HepG2 (cell line): Measurements from ENCODE around the gene CAMSAP3. TPM values are rescaled to one million over a fixed set of nuclear protein-coding genes. Genes with fewer than 3 reads are reported as not detected.

Source experiments
- ASH2L ChIP-seq: fragments of 300-600, 200-600 bp; sonication (generic); IDR thresholded peaks from 2 replicates; pipeline ENCODE4 v1.7.0; 2017; ENCODE audit warnings: low read depth, mild to moderate bottlenecking, moderate library complexity, mixed read lengths, low read length; ENCODE audit not compliant: insufficient read length
- CEBPB ChIP-seq: IDR thresholded peaks from 2 replicates; pipeline ENCODE4 v1.6.1; 2011; ENCODE audit warnings: low read depth, low read length, improper control_type of control experiment, borderline replicate concordance
- MIER3 ChIP-seq: IDR thresholded peaks from 2 replicates; pipeline ENCODE4 v1.6.1; 2016; ENCODE audit warnings: missing compliant biosample characterization, borderline replicate concordance
- NFIC ChIP-seq: IDR thresholded peaks from 2 replicates; pipeline ENCODE4 v1.6.1; 2012; ENCODE audit warnings: mild to moderate bottlenecking, low read length, inconsistent platforms
- NR2F2 ChIP-seq: IDR thresholded peaks from 2 replicates; pipeline ENCODE4 v1.6.1; 2012; ENCODE audit warnings: low read depth, inconsistent platforms, borderline replicate concordance
- RNF2 ChIP-seq: fragments of 450-650 bp; conservative IDR thresholded peaks from 2 replicates; pipeline ENCODE4 v1.6.1; 2016; ENCODE audit warnings: low read depth
- SNAPC2 ChIP-seq: sonication (generic); formaldehyde crosslinking; IDR thresholded peaks from 2 replicates; pipeline ENCODE4 v1.8.1; 2022; ENCODE audit warnings: mild to moderate bottlenecking, missing genetic modification reagents
- SOX6 ChIP-seq, 2 experiments: fragments of 450-650 bp in 1 of 2; sonication (generic) in 1 of 2; formaldehyde crosslinking in 1 of 2; IDR thresholded peaks; 2 replicates each; pipeline versions ENCODE4 v1.4.0 to v1.6.1; 2017 to 2020; ENCODE audit warnings: antibody characterized with exemption in 1 of 2, mild to moderate bottlenecking in 1 of 2, missing genetic modification reagents in 1 of 2
- TCF7 ChIP-seq: sonication (generic); IDR thresholded peaks from 2 replicates; pipeline ENCODE4 v1.6.1; 2016; ENCODE audit warnings: antibody characterized with exemption, low read depth
- THAP11 ChIP-seq: IDR thresholded peaks from 2 replicates; pipeline ENCODE4 v1.6.1; 2016; ENCODE audit warnings: missing biosample characterization, missing genetic modification reagents
- ZNF3 ChIP-seq: IDR thresholded peaks from 2 replicates; pipeline ENCODE4 v1.7.0; 2017; ENCODE audit warnings: inconsistent platforms
- ZNF552 ChIP-seq: sonication (generic); formaldehyde crosslinking; IDR thresholded peaks from 2 replicates; pipeline ENCODE4 v1.9.0; 2022; ENCODE audit warnings: missing genetic modification reagents, mild to moderate bottlenecking, borderline replicate concordance
- ZNF776 ChIP-seq: sonication (generic); formaldehyde crosslinking; IDR thresholded peaks from 2 replicates; pipeline ENCODE4 v1.4.0; 2020; ENCODE audit warnings: mild to moderate bottlenecking, missing genetic modification reagents
- polyA plus RNA-seq, 8 experiments: library from polyadenylated mRNA; depleted of rRNA in 3 of 8; stranded (reverse) in 7 of 8; unstranded in 1 of 8; fragments of >200 nt; fragmentation: Illumina TruSeq in 4 of 8; extraction: Trizol in 4 of 8; gene quantifications; 2 replicates each; pipeline versions ENCODE4 v1.2.1 to v1.2.3, GENCODE V29; 2011 to 2016; ENCODE audit warnings: low read depth in 4 of 8, missing spikeins in 1 of 8, mixed read lengths in 1 of 8; ENCODE audit not compliant: insufficient read depth in 1 of 8
- total RNA-seq, 5 experiments: library from RNA; depleted of rRNA; stranded (reverse); fragments of >200 nt; fragmentation: Illumina TruSeq; extraction: Trizol; gene quantifications; 2 replicates each; pipeline ENCODE4 v1.2.3, GENCODE V29; 2016; ENCODE audit warnings: low read depth in 1 of 5
- TF ChIP-seq, protein P1 (sequence below), 2 experiments: fragments of 450-650 bp in 1 of 2; sonication (generic) in 1 of 2; formaldehyde crosslinking in 1 of 2; IDR thresholded peaks; 2 replicates each; pipeline versions ENCODE4 v1.6.1 to v1.8.0; 2016 to 2022; ENCODE audit warnings: antibody characterized with exemption in 1 of 2, mild to moderate bottlenecking in 1 of 2, missing genetic modification reagents in 1 of 2
- TF ChIP-seq, protein P2 (sequence below): sonication (generic); formaldehyde crosslinking; IDR thresholded peaks from 2 replicates; pipeline ENCODE4 v1.4.0; 2020; ENCODE audit warnings: missing genetic modification reagents, mild to moderate bottlenecking, borderline replicate concordance
- TF ChIP-seq, protein P3 (sequence below): sonication (generic); formaldehyde crosslinking; IDR thresholded peaks from 2 replicates; pipeline ENCODE4 v1.8.1; 2023; ENCODE audit warnings: missing genetic modification reagents, inconsistent platforms, borderline replicate concordance
- TF ChIP-seq, protein P4 (sequence below): sonication (generic); formaldehyde crosslinking; IDR thresholded peaks from 2 replicates; pipeline ENCODE4 v1.4.0; 2020; ENCODE audit warnings: low read depth, mild to moderate bottlenecking, missing genetic modification reagents

The CAMSAP3 gene
- total and polyA plus RNA-seq, 2 of the 13 experiments (the other 11 are each of a cell fraction or from before 2014, with no cell fraction given), result 10.8 to 11.8 TPM

DNA sequence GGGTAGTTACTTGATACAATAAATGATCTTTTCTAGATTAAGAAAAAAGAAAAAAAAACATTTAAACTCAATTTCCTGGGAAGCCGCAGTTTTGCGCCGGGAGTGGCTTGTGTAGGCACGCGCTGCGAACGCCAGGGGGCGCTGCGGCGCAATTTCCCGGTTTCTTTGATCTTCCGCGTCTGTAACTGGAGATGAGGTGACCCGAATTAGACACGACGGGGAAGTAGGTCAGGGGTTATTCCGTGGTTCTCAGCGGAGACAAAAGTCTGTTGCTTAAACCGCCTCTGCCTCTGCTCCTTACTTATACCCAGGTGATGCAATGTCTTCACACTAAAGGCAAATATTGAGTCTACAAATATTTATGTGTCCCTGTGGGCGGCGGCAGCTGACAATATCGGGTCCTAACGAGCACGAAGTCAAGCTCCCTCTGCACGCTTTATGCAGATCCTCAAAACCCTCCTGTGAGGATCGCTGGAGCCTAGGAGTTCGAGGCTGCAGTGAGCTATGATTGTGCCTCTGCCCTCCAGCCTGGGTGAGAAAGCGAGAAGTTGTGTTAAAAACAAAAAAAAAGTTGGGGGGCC is 56.5 kb downstream of the CAMSAP3 start (continued):
- TF ChIP-seq, protein P1, sequence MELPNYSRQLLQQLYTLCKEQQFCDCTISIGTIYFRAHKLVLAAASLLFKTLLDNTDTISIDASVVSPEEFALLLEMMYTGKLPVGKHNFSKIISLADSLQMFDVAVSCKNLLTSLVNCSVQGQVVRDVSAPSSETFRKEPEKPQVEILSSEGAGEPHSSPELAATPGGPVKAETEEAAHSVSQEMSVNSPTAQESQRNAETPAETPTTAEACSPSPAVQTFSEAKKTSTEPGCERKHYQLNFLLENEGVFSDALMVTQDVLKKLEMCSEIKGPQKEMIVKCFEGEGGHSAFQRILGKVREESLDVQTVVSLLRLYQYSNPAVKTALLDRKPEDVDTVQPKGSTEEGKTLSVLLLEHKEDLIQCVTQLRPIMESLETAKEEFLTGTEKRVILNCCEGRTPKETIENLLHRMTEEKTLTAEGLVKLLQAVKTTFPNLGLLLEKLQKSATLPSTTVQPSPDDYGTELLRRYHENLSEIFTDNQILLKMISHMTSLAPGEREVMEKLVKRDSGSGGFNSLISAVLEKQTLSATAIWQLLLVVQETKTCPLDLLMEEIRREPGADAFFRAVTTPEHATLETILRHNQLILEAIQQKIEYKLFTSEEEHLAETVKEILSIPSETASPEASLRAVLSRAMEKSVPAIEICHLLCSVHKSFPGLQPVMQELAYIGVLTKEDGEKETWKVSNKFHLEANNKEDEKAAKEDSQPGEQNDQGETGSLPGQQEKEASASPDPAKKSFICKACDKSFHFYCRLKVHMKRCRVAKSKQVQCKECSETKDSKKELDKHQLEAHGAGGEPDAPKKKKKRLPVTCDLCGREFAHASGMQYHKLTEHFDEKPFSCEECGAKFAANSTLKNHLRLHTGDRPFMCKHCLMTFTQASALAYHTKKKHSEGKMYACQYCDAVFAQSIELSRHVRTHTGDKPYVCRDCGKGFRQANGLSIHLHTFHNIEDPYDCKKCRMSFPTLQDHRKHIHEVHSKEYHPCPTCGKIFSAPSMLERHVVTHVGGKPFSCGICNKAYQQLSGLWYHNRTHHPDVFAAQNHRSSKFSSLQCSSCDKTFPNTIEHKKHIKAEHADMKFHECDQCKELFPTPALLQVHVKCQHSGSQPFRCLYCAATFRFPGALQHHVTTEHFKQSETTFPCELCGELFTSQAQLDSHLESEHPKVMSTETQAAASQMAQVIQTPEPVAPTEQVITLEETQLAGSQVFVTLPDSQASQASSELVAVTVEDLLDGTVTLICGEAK (IDR thresholded peaks at IDR 0.05), result no peak
- TF ChIP-seq, protein P1 (CRISPR knock-in tag; IDR thresholded peaks at IDR 0.05), result peak; percentile 67; the same call in 1 of the 2 replicates
- TF ChIP-seq, protein P2, sequence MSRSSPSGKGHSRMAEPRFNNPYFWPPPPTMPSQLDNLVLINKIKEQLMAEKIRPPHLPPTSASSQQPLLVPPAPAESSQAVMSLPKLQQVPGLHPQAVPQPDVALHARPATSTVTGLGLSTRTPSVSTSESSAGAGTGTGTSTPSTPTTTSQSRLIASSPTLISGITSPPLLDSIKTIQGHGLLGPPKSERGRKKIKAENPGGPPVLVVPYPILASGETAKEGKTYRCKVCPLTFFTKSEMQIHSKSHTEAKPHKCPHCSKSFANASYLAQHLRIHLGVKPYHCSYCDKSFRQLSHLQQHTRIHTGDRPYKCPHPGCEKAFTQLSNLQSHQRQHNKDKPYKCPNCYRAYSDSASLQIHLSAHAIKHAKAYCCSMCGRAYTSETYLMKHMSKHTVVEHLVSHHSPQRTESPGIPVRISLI (CRISPR knock-in tag), result 0 out of 2 replicates have a peak, but pooled peaks have one; percentile 10
- peak; percentile 78 for TF ChIP-seq NFIC
- TF ChIP-seq ZNF552 (CRISPR knock-in tag), result peak; percentile 34; the same call in 1 of the 2 replicates
- no peak for TF ChIP-seq ZNF776 (CRISPR knock-in tag)
- peak; percentile 95; the same call in 1 of the 2 replicates for TF ChIP-seq MIER3 (CRISPR knock-in tag)
- peak; percentile 98 for TF ChIP-seq TCF7
- TF ChIP-seq RNF2, result 0 out of 2 replicates have a peak, but pooled peaks have one; percentile 42
- TF ChIP-seq CEBPB, result peak; percentile 99
- TF ChIP-seq SOX6 (IDR thresholded peaks at IDR 0.05), result no peak
- peak; percentile 96 for TF ChIP-seq SOX6 (CRISPR knock-in tag; IDR thresholded peaks at IDR 0.05)
- peak; percentile 84 for TF ChIP-seq THAP11 (CRISPR knock-in tag)
- peak; percentile 63; the same call in 1 of the 2 replicates for TF ChIP-seq ZNF3
- TF ChIP-seq, protein P3, sequence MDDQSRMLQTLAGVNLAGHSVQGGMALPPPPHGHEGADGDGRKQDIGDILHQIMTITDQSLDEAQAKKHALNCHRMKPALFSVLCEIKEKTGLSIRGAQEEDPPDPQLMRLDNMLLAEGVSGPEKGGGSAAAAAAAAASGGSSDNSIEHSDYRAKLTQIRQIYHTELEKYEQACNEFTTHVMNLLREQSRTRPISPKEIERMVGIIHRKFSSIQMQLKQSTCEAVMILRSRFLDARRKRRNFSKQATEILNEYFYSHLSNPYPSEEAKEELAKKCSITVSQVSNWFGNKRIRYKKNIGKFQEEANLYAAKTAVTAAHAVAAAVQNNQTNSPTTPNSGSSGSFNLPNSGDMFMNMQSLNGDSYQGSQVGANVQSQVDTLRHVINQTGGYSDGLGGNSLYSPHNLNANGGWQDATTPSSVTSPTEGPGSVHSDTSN (CRISPR knock-in tag), result no peak
- peak; percentile 65; the same call in 1 of the 2 replicates for TF ChIP-seq NR2F2
- TF ChIP-seq SNAPC2, result no peak; the same call in 1 of the 2 replicates
- TF ChIP-seq ASH2L, result peak; percentile 70
- TF ChIP-seq, protein P4, sequence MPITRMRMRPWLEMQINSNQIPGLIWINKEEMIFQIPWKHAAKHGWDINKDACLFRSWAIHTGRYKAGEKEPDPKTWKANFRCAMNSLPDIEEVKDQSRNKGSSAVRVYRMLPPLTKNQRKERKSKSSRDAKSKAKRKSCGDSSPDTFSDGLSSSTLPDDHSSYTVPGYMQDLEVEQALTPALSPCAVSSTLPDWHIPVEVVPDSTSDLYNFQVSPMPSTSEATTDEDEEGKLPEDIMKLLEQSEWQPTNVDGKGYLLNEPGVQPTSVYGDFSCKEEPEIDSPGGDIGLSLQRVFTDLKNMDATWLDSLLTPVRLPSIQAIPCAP (CRISPR knock-in tag), result no peak
